Measurements from ENCODE around the gene PRKRIP1. TPM values are rescaled to one million over a fixed set of nuclear protein-coding genes. Genes with fewer than 3 reads are reported as not detected.

The PRKRIP1 gene
- total RNA-seq, 2 experiments from 2014 or later, result 47.4 to 48.0 TPM

DNA sequence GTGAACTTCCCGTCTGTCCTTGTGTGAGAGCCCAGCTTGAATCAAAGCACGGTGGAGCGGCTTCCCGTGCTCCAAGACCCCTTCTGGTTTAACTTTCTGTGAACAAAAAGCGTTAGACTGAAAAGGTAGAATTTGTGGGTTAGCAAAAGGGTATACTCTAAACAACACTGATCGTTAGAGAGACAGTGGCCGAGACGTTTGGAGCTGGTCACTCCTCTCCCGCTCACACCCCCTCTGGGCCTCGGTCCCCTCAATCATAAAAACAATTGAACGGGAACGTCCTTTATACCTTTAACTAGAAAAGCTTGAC is 502 bp downstream of the PRKRIP1 start:
- no peaks in the 10 kb centered on the region for H3K9me3 Mint-ChIP-seq
- no peaks in the 10 kb centered on the region for H3K27me3 Mint-ChIP-seq
- Histone ChIP-seq H3K27me3 (ENCODE audit: control insufficient read depth in 1 of 2, insufficient read depth in 2 of 2, low read length in 2 of 2) (no peaks in the 10 kb centered on the region), H3K27ac (ENCODE audit: low read depth in 1 of 2, low read length in 2 of 2) (peak overlapping the region; percentile 70 to 77), H3K4me3 (ENCODE audit: low read length) (peak overlapping the region; percentile 79), H3K4me1 (ENCODE audit: insufficient read depth, low read length) (peaks cover 25% of the 10 kb centered on the region), H3K36me3 (ENCODE audit: insufficient read depth, low read length) (peaks cover 40% of the 10 kb centered on the region), H3K9me3 (ENCODE audit: control insufficient read depth in 1 of 2, insufficient read depth in 1 of 2, low read length in 2 of 2) (no peaks in the 10 kb centered on the region)
- ATAC-seq (ENCODE audit: poor library complexity) (no peak), DNase-seq (no peak)
- H3K36me3 Mint-ChIP-seq (ENCODE audit: low read depth), result peaks cover 54% of the 10 kb centered on the region
- intact Hi-C loops (cut with DNase I, micrococcal nuclease), result loop anchor here (2.0 to 5.0 kb wide), 2 partner anchors 36 kb away; partner anchors contain the start of gene ORAI2 (in 2 of the 2)
- peak overlapping the region; percentile 95 for H3K4me3 Mint-ChIP-seq
- H3K27ac Mint-ChIP-seq, result peak overlapping the region; percentile 98
- H3K4me1 Mint-ChIP-seq (ENCODE audit: low read depth), result peaks cover 20% of the 10 kb centered on the region
- CTCF ChIA-PET, result interaction anchor here (1.4 to 1.7 kb wide), 3 partner anchors 8 to 54 kb away, joined by 3 to 6 read pairs (median 4); no protein-coding TSS in a partner anchor
- POLR2A ChIA-PET, result interaction anchor here (1.1 to 4.1 kb wide), 10 partner anchors 8 to 109 kb away, joined by 3 to 26 read pairs (median 8); partner anchors contain the start of gene SH2B2
- TF ChIP-seq, protein P1, sequence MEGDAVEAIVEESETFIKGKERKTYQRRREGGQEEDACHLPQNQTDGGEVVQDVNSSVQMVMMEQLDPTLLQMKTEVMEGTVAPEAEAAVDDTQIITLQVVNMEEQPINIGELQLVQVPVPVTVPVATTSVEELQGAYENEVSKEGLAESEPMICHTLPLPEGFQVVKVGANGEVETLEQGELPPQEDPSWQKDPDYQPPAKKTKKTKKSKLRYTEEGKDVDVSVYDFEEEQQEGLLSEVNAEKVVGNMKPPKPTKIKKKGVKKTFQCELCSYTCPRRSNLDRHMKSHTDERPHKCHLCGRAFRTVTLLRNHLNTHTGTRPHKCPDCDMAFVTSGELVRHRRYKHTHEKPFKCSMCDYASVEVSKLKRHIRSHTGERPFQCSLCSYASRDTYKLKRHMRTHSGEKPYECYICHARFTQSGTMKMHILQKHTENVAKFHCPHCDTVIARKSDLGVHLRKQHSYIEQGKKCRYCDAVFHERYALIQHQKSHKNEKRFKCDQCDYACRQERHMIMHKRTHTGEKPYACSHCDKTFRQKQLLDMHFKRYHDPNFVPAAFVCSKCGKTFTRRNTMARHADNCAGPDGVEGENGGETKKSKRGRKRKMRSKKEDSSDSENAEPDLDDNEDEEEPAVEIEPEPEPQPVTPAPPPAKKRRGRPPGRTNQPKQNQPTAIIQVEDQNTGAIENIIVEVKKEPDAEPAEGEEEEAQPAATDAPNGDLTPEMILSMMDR (IDR thresholded peaks at IDR 0.05), result no peak

DNA sequence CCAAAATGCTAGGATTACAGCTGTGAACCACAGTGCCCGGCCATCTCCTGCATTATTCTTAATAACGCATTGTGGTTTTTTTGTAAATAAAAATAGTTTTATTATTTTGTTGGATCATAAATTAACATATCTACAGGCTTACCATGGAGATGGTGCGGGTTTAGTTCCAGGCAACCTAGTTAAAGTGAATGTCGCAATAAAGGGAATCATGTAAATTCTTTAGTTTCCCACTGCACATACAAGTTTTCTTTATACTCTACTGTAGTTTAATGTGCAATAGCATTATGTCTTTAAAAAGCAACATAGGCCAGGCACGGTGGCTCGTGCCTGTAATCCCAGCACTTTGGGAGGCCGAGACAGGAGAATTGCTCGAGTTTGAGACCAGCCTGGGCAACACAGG is 2.4 kb downstream of the PRKRIP1 start:
- H3K4me3 Mint-ChIP-seq, result peak overlapping the region; percentile 51
- H3K9me3 Mint-ChIP-seq, result no peaks in the 10 kb centered on the region
- intact Hi-C loops (cut with DNase I, micrococcal nuclease), result loop anchor here in 1 of 2 experiments (5.0 kb wide), 1 partner anchor 34 kb away; the partner anchor contains the start of gene ORAI2
- Histone ChIP-seq H3K4me3 (ENCODE audit: low read length) (no peak overlapping the region), H3K4me1 (ENCODE audit: insufficient read depth, low read length) (peaks cover 25% of the 10 kb centered on the region), H3K36me3 (ENCODE audit: insufficient read depth, low read length) (peaks cover 51% of the 10 kb centered on the region), H3K27me3 (ENCODE audit: control insufficient read depth in 1 of 2, insufficient read depth in 2 of 2, low read length in 2 of 2) (no peaks in the 10 kb centered on the region), H3K27ac (ENCODE audit: low read depth in 1 of 2, low read length in 2 of 2) (no peak overlapping the region), H3K9me3 (ENCODE audit: control insufficient read depth in 1 of 2, insufficient read depth in 1 of 2, low read length in 2 of 2) (no peaks in the 10 kb centered on the region)
- peaks cover 65% of the 10 kb centered on the region for H3K36me3 Mint-ChIP-seq (ENCODE audit: low read depth)
- H3K27me3 Mint-ChIP-seq, result no peaks in the 10 kb centered on the region
- H3K4me1 Mint-ChIP-seq (ENCODE audit: low read depth), result peaks cover 20% of the 10 kb centered on the region
- POLR2A ChIA-PET, result interaction anchor here (1.1 to 4.1 kb wide), 2 partner anchors 17 to 27 kb away, joined by 6 to 26 read pairs; no protein-coding TSS in a partner anchor
- DNase-seq (no peak), ATAC-seq (ENCODE audit: poor library complexity) (no peak)
- TF ChIP-seq, protein P1 (IDR thresholded peaks at IDR 0.05), result no peak
- CTCF ChIA-PET, result interaction anchor here (1.7 kb wide), 1 partner anchor 52 kb away, joined by 4 read pairs; no protein-coding TSS in a partner anchor
- H3K27ac Mint-ChIP-seq, result no peak overlapping the region

DNA sequence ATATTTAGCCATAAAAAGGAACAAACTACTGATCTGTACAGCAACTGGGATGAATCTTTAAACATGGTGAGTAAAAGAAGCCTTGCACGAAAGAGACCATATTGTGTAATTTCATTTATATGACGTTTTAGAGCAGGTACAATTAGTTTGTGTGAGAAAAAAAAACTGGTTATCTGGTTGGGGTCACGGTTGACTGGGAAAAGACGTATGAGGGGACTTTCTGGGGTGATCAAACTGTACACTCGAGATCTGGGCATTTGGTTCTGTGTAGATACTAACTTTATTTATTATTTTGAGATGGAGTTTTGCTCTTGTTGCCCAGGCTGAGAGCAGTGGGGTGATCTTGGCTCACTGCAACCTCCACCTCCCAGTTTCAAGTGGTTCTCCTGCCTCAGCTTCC is 4.2 kb downstream of the PRKRIP1 start:
- no peaks in the 10 kb centered on the region for H3K27me3 Mint-ChIP-seq
- H3K4me3 ChIP-seq (ENCODE audit: low read length), result no peak overlapping the region
- intact Hi-C loops (cut with DNase I, micrococcal nuclease), result no loop called here
- ATAC-seq (ENCODE audit: poor library complexity), result no peak
- TF ChIP-seq, protein P1 (IDR thresholded peaks at IDR 0.05), result no peak
- H3K9me3 Mint-ChIP-seq, result no peaks in the 10 kb centered on the region
- H3K27me3 ChIP-seq (ENCODE audit: control insufficient read depth in 1 of 2, insufficient read depth in 2 of 2, low read length in 2 of 2), result no peaks in the 10 kb centered on the region
- H3K4me3 Mint-ChIP-seq, result peak overlapping the region; percentile 3
- peaks cover 23% of the 10 kb centered on the region for H3K4me1 ChIP-seq (ENCODE audit: insufficient read depth, low read length)
- H3K9me3 ChIP-seq (ENCODE audit: control insufficient read depth in 1 of 2, insufficient read depth in 1 of 2, low read length in 2 of 2), result no peaks in the 10 kb centered on the region
- peaks cover 83% of the 10 kb centered on the region for H3K36me3 Mint-ChIP-seq (ENCODE audit: low read depth)
- no peak overlapping the region for H3K27ac Mint-ChIP-seq
- H3K4me1 Mint-ChIP-seq (ENCODE audit: low read depth), result peaks cover 27% of the 10 kb centered on the region
- H3K36me3 ChIP-seq (ENCODE audit: insufficient read depth, low read length), result peaks cover 67% of the 10 kb centered on the region
- DNase-seq, result no peak
- CTCF ChIA-PET, result no interaction called here
- POLR2A ChIA-PET, result no interaction called here
- H3K27ac ChIP-seq (ENCODE audit: low read depth in 1 of 2, low read length in 2 of 2), result no peak overlapping the region

All from CD4-positive, alpha-beta T cell (primary cell).